ENCODE measurements around the gene SRRM1. TPM values are rescaled to one million over a fixed set of nuclear protein-coding genes. Genes with fewer than 3 reads are reported as not detected.

Gene SRRM1
- total RNA-seq, 4 donors from 2014 or later = 89.6 to 137 (median 120) TPM

DNA sequence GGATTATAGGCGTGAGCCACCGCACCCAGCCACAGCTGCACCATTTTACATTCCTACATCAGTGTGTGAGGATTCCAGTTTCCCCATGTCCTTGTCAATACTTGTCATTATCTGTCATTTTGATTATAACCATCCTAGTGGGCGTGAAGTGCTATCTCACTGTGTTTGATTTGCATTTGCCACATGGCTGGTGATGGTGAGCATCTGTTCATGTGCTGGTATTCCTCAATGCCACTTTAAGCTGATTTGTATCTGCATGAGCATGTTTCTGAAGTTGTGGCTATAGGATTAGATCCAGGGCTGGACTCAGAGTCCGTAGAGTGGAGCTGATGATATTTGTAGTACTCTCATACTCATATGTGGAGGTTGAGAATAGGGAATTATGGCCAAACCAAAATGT, 36.6 kb downstream of the SRRM1 start:
- Histone ChIP-seq H3K4me3 (replicated peaks in 1 of 3) (no peak overlapping the region), H3K36me3 (peaks cover 3 to 4% of the 10 kb centered on the region in 2 donors), H3K27me3 (no peaks in the 10 kb centered on the region), H3K4me1 (no peaks in the 10 kb centered on the region), H3K27ac (no peak overlapping the region), H3K9me3 (no peaks in the 10 kb centered on the region)
- no peak for TF ChIP-seq POLR2A (IDR thresholded peaks at IDR 0.05)
- TF ChIP-seq, protein P1, sequence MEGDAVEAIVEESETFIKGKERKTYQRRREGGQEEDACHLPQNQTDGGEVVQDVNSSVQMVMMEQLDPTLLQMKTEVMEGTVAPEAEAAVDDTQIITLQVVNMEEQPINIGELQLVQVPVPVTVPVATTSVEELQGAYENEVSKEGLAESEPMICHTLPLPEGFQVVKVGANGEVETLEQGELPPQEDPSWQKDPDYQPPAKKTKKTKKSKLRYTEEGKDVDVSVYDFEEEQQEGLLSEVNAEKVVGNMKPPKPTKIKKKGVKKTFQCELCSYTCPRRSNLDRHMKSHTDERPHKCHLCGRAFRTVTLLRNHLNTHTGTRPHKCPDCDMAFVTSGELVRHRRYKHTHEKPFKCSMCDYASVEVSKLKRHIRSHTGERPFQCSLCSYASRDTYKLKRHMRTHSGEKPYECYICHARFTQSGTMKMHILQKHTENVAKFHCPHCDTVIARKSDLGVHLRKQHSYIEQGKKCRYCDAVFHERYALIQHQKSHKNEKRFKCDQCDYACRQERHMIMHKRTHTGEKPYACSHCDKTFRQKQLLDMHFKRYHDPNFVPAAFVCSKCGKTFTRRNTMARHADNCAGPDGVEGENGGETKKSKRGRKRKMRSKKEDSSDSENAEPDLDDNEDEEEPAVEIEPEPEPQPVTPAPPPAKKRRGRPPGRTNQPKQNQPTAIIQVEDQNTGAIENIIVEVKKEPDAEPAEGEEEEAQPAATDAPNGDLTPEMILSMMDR (IDR thresholded peaks at IDR 0.05) = no peak
- intact Hi-C loops (cut with DNase I) = no loop called here
- WGBS, 2 donors = 91 to 93% methylated on average over 4 of the region's 4 CpGs
- no peak for DNase-seq

DNA sequence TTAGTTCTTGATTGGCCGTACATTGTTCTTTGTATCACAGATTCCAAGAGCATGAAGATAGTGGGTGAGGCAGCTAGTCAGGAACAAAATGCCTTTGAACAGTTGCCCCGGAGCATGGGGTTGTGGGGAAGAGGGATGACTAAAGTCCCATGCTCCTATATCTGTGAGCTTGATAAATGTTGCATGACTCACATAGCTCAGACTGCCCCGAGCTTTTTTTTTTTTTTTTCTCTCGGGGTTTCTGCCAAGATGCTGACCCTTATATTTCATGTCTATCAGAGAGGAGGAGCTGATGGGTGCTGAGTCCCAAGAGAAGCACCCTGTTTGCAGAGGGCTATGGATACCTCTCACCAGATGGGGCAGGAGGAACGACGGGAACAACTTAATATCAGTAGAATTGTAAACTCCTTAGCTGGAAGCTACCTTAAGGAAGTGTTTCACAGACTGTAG, 40.6 kb downstream of the SRRM1 start:
- no peak overlapping the region for H3K4me3 ChIP-seq (replicated peaks in 1 of 3)
- no peaks in the 10 kb centered on the region for H3K9me3 ChIP-seq
- peaks cover 0 to 4% of the 10 kb centered on the region in 2 donors for H3K4me1 ChIP-seq
- no peak overlapping the region for H3K27ac ChIP-seq
- WGBS, 2 donors = 60 to 71% methylated on average over 6 of the region's 6 CpGs
- TF ChIP-seq POLR2A (IDR thresholded peaks at IDR 0.05) = no peak
- TF ChIP-seq, protein P1 (IDR thresholded peaks at IDR 0.05) = no peak
- H3K27me3 ChIP-seq = no peaks in the 10 kb centered on the region
- DNase-seq = no peak
- intact Hi-C loops (cut with DNase I) = no loop called here
- no peaks in the 10 kb centered on the region for H3K36me3 ChIP-seq

DNA sequence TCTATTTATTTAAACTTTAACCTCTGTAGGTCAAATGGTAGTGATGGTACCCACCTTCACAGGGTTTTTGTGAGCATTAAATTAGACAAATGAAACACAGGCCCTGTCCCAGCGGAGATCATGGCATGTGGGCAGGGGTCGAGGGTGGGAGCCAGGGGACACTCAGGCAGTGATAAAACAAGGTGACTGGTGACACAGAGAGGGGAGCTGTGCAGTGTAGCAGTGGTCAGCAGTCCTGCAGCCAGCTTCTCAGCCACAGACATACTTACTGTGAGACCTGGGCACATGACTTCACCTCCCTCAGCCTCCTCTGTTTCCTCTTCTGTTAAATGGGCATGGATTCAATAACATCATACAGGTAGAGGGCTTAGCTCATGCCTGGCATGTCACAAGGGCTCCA, 44.9 kb downstream of the SRRM1 start:
- H3K27me3 ChIP-seq = no peaks in the 10 kb centered on the region
- WGBS, 2 donors = 82 to 97% methylated on average over 2 of the region's 2 CpGs
- no peaks in the 10 kb centered on the region for H3K9me3 ChIP-seq
- no peak for DNase-seq
- intact Hi-C loops (cut with DNase I) = loop anchor here (2.0 kb wide), 2 partner anchors 141 to 149 kb away; no protein-coding TSS in a partner anchor
- TF ChIP-seq, protein P1 (IDR thresholded peaks at IDR 0.05) = no peak
- TF ChIP-seq POLR2A (IDR thresholded peaks at IDR 0.05) = no peak
- H3K4me3 ChIP-seq (replicated peaks in 1 of 3) = no peak overlapping the region
- H3K27ac ChIP-seq = no peak overlapping the region
- peaks cover 0 to 4% of the 10 kb centered on the region in 2 donors for H3K4me1 ChIP-seq
- H3K36me3 ChIP-seq = no peaks in the 10 kb centered on the region

DNA sequence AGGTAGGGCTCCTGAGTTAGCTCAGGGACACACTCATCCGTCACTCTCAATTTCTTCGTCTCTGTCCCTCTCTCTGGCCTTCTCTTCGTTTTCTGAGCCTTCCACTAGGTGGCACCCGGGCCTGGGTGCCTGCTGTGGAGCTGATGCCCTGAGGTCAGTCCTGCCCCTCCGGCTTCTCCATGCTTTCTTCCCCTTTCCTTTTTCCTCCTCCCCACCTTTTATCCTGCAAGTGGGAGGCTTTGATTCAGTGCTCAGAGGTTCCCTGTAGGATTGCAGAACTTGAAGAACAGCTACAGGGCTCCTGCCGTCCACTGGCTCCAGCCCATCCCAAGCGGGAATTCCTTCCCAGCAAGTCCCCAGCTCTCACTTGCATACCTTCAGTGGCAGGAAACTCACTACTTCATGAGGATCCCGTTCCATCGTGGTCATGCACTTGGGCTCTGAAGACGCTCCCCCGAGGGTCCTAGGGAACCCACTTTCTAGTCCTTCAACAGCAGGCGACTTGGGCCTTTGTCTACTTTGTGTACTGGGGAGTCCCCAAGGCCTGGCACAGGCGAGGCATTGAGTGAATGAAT, 45.6 kb downstream of the SRRM1 start:
- Histone ChIP-seq H3K4me1 (peaks cover 0 to 4% of the 10 kb centered on the region in 2 donors), H3K4me3 (replicated peaks in 1 of 3) (no peak overlapping the region), H3K9me3 (no peaks in the 10 kb centered on the region), H3K27ac (no peak overlapping the region), H3K36me3 (no peaks in the 10 kb centered on the region), H3K27me3 (no peaks in the 10 kb centered on the region)
- no peak for TF ChIP-seq POLR2A (IDR thresholded peaks at IDR 0.05)
- TF ChIP-seq, protein P1 (IDR thresholded peaks at IDR 0.05) = peak in 5 of 6 experiments; percentile 38 to 87 (median 79)
- 37 to 49% methylated on average over 10 to 13 of the region's 13 CpGs for WGBS, 2 donors
- intact Hi-C loops (cut with DNase I) = loop anchor here (2.0 kb wide), 2 partner anchors 140 to 148 kb away; no protein-coding TSS in a partner anchor
- peak; percentile 68 to 71 for DNase-seq

DNA sequence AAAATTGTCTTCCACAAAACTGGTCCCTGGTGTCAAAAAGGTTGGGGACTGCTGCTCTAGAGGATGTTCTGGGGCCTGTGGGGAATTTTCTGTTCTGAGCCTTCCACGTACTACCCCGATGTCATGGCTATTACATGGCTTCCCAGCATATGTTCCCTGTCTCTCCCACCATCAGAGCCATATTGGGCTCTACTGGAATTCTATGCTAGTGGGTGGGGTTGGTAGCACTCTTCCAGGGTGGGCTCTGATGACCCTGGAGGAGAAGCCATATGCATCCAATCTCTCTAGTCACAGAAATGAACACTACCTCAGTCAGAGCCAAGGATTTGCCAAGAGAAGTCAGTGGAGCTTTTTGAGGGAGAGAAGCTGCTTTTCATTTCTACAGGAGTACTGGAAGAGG, 47.9 kb downstream of the SRRM1 start:
- Histone ChIP-seq H3K36me3 (no peaks in the 10 kb centered on the region), H3K4me3 (replicated peaks in 1 of 3) (no peak overlapping the region), H3K27ac (no peak overlapping the region), H3K9me3 (no peaks in the 10 kb centered on the region), H3K27me3 (no peaks in the 10 kb centered on the region), H3K4me1 (peaks cover 0 to 4% of the 10 kb centered on the region in 2 donors)
- intact Hi-C loops (cut with DNase I) = no loop called here
- no peak for DNase-seq
- TF ChIP-seq POLR2A (IDR thresholded peaks at IDR 0.05) = no peak
- TF ChIP-seq, protein P1 (IDR thresholded peaks at IDR 0.05) = no peak
- 40 to 92% methylated on average over 2 of the region's 2 CpGs for WGBS, 2 donors
